ENCODE data around the gene CPZ.
"Not testable (repeated sequence)": the region's sequence is repeated elsewhere in the genome, so short reads cannot be mapped to it uniquely, and the experiment has no call there.

The CPZ gene

GRCh38 chr4:8556341-8557150 lies 36.0 kb upstream of the CPZ start:
- in situ Hi-C loops (cut with MboI; ENCODE audit: low sequenced_read_pairs): no loop called here

- in situ Hi-C loops (cut with MboI; ENCODE audit: low sequenced_read_pairs): no loop called here
Measured at GRCh38 chr4:8557151-8558076, 35.2 kb upstream of the CPZ start.

GRCh38 chr4:8558080-8558960 lies 34.2 kb upstream of the CPZ start:
- in situ Hi-C loops (cut with MboI; ENCODE audit: low sequenced_read_pairs): no loop called here

- in situ Hi-C loops (cut with MboI; ENCODE audit: low sequenced_read_pairs): no loop called here
Measured at GRCh38 chr4:8559011-8559410, 33.6 kb upstream of the CPZ start.

- in situ Hi-C loops (cut with MboI; ENCODE audit: low sequenced_read_pairs): no loop called here
Measured at GRCh38 chr4:8559524-8560264, 32.9 kb upstream of the CPZ start.

GRCh38 chr4:8560265-8561047 lies 32.1 kb upstream of the CPZ start:
- in situ Hi-C loops (cut with MboI; ENCODE audit: low sequenced_read_pairs): no loop called here

- in situ Hi-C loops (cut with MboI; ENCODE audit: low sequenced_read_pairs): no loop called here
Measured at GRCh38 chr4:8564595-8564994, 28.0 kb upstream of the CPZ start.

- in situ Hi-C loops (cut with MboI; ENCODE audit: low sequenced_read_pairs): no loop called here
Measured at GRCh38 chr4:8568068-8568668, 24.4 kb upstream of the CPZ start.

- in situ Hi-C loops (cut with MboI; ENCODE audit: low sequenced_read_pairs): no loop called here
Measured at GRCh38 chr4:8570201-8570600, 22.4 kb upstream of the CPZ start.

- in situ Hi-C loops (cut with MboI; ENCODE audit: low sequenced_read_pairs): no loop called here
Measured at GRCh38 chr4:8571702-8572685, 20.6 kb upstream of the CPZ start.

- in situ Hi-C loops (cut with MboI; ENCODE audit: low sequenced_read_pairs): no loop called here
Measured at GRCh38 chr4:8573266-8573665, 19.3 kb upstream of the CPZ start.

- in situ Hi-C loops (cut with MboI; ENCODE audit: low sequenced_read_pairs): no loop called here
Measured at GRCh38 chr4:8574796-8575370, 17.7 kb upstream of the CPZ start.

GRCh38 chr4:8575457-8575856 lies 17.1 kb upstream of the CPZ start:
- in situ Hi-C loops (cut with MboI; ENCODE audit: low sequenced_read_pairs): no loop called here

GRCh38 chr4:8576591-8576990 lies 16.0 kb upstream of the CPZ start:
- in situ Hi-C loops (cut with MboI; ENCODE audit: low sequenced_read_pairs): not testable (repeated sequence)

GRCh38 chr4:8577046-8577445 lies 15.5 kb upstream of the CPZ start:
- in situ Hi-C loops (cut with MboI; ENCODE audit: low sequenced_read_pairs): no loop called here

- in situ Hi-C loops (cut with MboI; ENCODE audit: low sequenced_read_pairs): no loop called here
Measured at GRCh38 chr4:8577972-8578371, 14.6 kb upstream of the CPZ start.

GRCh38 chr4:8578717-8579116 lies 13.8 kb upstream of the CPZ start:
- in situ Hi-C loops (cut with MboI; ENCODE audit: low sequenced_read_pairs): no loop called here
